ENCODE measurements around the gene SDK1.
"Not testable (repeated sequence)": the region's sequence is repeated elsewhere in the genome, so short reads cannot be mapped to it uniquely, and the experiment has no call there.

The SDK1 gene

DNA sequence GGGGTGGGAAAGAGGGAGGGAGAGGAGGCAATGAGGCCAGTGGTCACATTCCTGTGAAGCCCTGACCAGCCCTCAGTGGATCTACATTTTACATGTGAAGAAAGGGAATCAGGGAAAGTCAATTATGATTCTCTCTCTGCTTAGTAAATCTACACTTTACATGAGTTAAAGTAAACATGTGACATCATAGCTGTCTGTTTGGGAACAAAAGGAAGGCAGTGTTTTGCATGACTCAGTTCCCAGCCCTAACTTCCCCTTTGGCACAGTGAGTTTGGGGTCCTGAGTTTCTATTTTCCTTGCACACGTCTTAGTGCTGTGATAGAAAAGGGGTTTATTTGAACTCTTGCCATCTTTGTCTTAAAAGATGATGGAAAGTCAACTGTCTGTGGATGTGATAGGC is 615.1 kb downstream of the SDK1 start:
- no peak for DNase-seq (ENCODE audit: low read depth)

- no peak for DNase-seq (ENCODE audit: low read depth)
Measured at GRCh38 chr7:3917436-3917835, 616.4 kb downstream of the SDK1 start.

DNA sequence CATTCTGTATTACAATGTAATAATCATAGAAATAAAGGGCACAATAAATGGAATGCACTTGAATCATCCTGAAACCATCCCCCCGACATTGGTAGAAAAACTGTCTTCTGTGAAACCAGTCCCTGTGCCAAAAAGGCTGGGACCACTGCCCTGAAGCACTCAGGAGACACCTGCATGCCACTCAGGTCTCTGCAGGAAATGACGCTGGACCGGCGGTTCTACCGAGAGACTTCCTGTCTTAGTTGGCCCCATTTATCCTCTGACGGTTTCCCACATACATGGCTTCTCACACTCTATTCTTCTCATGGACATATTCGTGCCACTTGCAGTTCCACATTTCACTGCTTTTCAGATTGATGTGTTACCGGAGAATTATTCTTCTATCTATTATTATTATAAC is 617.5 kb downstream of the SDK1 start:
- no peak for DNase-seq (ENCODE audit: low read depth)

DNA sequence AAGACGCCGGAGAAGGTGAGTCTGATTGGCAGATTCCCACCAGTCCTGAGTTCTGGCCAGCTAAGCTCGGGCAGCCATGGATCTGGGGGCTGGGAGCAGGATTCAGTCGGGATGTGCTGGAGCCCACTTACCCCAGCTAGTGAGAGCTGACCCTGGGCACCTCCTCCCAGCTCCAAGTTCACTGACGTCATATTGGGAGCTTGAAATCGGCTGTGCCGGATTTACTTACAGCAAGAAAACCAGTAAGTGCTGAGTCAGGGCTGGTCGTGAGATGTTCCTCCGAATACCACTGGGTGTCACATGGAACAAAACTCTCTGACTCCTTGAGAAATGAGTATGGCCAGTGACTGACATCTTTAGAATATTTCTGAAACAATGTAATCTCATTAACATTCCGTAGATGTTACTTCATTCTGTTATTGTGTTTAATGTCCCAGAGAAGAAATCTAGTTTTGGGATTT is 621.2 kb downstream of the SDK1 start:
- DNase-seq (ENCODE audit: low read depth) = peak; percentile 58

- no peak for DNase-seq (ENCODE audit: low read depth)
Measured at GRCh38 chr7:3923307-3923918, 622.4 kb downstream of the SDK1 start.

DNA sequence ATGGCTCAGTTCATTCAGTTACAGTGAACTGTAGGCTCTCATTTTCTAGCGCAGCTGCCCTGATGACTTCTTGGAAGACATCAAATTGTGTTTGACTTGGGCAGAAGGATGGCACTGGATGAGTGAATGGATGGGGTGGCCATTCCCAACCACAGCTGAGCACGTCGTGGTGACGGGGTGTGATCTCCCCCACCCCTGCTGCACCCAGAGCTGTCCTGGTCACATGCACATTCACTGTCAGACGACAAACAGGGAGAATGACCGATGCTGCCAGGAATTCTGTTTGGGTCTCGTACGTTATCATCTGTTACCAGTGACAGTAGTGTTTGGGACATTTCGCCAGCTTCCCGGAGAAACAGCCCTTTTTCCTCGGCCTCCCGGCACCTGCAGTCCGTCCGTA is 623.2 kb downstream of the SDK1 start:
- no peak for DNase-seq (ENCODE audit: low read depth)

DNA sequence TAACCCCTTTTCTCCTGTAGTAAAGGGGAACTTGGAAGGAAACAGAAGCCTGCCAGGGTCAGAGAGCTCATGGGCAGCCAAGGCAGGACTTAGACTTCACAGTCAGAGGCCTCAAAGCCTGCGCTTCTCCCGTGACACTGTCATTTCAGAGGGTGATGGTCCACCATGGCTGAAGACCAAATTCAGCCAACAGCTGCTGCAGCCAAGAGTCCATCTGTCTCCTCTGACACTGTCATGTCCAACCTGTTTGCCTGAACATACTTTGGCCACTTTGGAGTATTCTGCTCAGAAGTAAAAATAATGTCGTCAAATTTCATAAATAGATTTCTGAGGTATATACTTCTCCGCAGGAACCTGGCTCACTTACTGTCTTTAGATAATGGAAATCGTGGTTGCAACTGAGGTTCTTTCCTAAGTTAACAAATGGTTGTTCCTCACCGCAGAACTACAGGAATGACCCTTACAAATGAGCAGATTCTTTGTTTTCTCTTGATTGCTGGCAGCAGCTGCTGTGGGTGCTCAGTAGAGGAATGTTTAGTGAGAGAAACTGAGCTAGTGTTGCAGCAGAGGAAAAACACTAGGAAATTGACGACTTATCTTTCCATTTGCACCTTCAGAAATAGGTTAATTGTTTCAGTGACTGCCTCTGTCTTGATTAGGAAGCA is 626.5 kb downstream of the SDK1 start:
- no peak for DNase-seq (ENCODE audit: low read depth)

DNA sequence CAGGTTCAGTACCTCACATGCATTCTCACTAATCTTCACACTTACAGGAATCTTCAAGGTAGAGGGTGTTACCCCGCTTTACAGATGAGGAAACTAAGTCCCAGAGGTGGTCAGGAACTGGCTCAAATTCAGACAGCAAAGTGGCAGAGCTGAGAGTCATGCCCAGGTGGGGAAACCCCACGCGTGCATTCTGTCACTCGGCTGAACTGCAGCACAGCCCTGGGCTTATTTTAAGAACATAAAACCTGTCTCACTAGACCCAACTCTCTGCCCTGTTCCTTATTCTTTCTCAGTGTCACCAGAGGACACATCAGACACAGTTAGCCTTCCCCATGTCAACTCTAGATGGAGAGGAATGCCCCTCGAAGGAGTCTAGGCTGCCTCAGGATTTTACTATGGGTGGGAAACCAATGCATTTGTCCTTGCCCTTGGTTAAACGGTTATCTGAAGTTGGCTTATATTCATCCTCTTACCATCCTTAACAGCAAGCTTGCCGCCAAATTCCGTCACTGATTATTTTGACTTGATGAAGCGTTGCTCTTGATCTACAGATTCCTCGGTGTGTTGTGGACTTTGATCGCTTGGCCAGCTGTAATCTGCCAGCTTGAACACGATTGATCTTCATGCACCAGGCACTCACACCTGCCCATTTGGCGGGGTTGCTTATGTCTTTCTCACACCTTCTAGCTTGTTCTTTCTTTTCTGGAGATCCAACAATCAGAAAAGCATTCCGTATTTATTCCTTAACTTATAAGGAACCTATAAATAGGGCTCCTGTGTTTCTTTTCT is 627.9 kb downstream of the SDK1 start:
- DNase-seq (ENCODE audit: low read depth) = no peak

GRCh38 chr7:3931843-3932242 is 630.8 kb downstream of the SDK1 start:
- no peak for DNase-seq (ENCODE audit: low read depth)

DNA sequence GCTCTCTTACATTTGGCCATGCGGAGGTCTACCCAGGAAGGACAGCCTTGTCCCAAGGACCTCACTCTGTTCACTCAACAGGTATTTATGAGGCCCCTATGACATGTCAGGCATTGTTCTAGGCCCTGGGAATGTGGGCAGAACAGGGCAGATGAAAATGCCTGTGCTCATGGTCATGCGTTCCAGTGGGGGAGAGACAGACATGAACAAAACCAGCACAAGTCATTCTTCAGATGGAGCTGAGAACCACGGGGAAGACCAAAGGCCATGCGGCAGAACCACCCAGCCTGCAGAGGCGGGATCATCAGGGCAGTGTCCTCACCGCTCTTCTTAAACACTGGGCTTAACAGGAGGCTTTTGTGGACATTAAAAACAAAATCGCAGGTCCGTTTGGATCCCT is 636.1 kb downstream of the SDK1 start:
- no peak for DNase-seq (ENCODE audit: low read depth)

GRCh38 chr7:3937605-3938004 is 636.6 kb downstream of the SDK1 start:
- no peak for DNase-seq (ENCODE audit: low read depth)

- not testable (repeated sequence) for DNase-seq (ENCODE audit: low read depth)
Measured at GRCh38 chr7:3941706-3942105, 640.7 kb downstream of the SDK1 start.

GRCh38 chr7:3942276-3942675 is 641.2 kb downstream of the SDK1 start:
- no peak for DNase-seq (ENCODE audit: low read depth)

GRCh38 chr7:3942816-3943745 is 642.0 kb downstream of the SDK1 start:
- DNase-seq (ENCODE audit: low read depth) = no peak

GRCh38 chr7:3943779-3944520 is 642.9 kb downstream of the SDK1 start:
- DNase-seq (ENCODE audit: low read depth) = no peak

- no peak for DNase-seq (ENCODE audit: low read depth)
Measured at GRCh38 chr7:3949242-3949640, 648.2 kb downstream of the SDK1 start.

- DNase-seq (ENCODE audit: low read depth) = no peak
Measured at GRCh38 chr7:3950249-3950648, 649.2 kb downstream of the SDK1 start.

GRCh38 chr7:3951316-3952055 is 650.4 kb downstream of the SDK1 start:
- no peak for DNase-seq (ENCODE audit: low read depth)

- DNase-seq (ENCODE audit: low read depth) = no peak
Measured at GRCh38 chr7:3953133-3953532, 652.1 kb downstream of the SDK1 start.

DNA sequence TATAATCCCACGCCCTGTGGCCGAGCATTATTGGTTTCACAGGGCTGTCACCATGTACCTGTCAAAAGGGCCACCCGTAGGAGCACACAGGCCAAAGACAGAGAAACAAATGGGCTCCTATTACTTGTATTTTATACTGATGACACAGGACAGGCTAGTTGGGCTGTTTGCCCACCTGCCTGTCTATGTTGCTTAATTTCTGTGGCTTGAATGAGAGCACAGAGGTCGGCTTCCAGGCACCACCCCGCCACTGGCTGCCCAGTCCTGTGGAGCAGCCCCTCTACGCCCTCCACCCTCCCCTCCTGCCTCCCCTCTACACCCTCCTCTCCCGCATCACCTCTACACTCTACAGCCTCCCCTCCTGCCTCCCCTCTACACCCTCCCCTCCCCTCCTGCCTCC is 652.9 kb downstream of the SDK1 start:
- no peak for DNase-seq (ENCODE audit: low read depth)

DNA sequence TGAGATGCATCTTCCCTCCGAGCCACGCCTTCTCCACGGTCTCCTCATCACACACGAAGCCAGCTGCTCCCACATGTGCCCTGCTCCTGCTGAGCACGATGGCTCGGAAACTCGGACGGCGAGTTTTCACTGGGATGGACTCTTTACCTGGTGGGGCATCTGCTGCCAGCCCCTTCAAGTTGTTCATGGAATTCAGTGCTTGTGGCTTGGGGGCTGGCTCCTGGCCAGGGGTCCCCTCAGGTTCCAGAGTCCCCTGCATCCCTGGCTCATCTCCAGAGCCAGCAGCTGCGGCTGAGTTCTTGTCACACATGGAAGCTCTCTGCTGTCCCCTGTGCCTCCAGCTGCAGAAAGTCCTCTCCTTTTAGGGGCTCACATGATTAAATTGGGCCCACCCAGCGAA is 654.0 kb downstream of the SDK1 start:
- DNase-seq (ENCODE audit: low read depth) = no peak

All from HS-5 (cell line).